Kasumi-1 (cell line): ENCODE results near the gene NPAS2.
A peak's percentile ranks its signal among the peaks of the same experiment; 100 is the strongest.

ENCODE experiments used
- DNase-seq, 2 experiments: peaks; one replicate each; lab custom pipeline; 2025; lab: John Stamatoyannopoulos, UW

The NPAS2 gene

DNA sequence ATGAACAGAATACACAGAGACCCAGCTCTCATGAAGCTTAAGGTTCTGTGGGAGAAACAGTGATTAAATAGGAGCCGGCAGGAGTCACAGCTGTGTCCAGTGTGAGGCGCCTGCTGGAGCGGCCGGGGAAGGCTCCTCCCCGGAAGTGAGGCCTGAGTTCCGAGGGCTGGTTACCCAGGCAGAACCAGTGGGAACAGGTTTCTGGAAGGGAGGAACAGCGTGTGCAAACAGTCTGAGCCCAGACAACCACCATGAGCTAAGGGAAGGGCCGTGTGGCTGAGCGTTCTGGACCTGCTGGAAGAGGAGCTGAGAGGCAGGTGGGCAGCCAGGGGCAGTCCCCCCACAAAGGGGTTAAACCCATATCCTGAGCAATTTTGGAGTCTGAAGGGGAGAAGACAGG, 26.0 kb upstream of the NPAS2 start:
- no peak for DNase-seq

GRCh38 chr2:100796499-100797100, 23.3 kb upstream of the NPAS2 start:
- no peak for DNase-seq

GRCh38 chr2:100799686-100800085, 20.3 kb upstream of the NPAS2 start:
- DNase-seq: no peak

- no peak for DNase-seq
Measured at GRCh38 chr2:100800915-100801314, 19.0 kb upstream of the NPAS2 start.

- no peak for DNase-seq
Measured at GRCh38 chr2:100801402-100801801, 18.5 kb upstream of the NPAS2 start.

DNA sequence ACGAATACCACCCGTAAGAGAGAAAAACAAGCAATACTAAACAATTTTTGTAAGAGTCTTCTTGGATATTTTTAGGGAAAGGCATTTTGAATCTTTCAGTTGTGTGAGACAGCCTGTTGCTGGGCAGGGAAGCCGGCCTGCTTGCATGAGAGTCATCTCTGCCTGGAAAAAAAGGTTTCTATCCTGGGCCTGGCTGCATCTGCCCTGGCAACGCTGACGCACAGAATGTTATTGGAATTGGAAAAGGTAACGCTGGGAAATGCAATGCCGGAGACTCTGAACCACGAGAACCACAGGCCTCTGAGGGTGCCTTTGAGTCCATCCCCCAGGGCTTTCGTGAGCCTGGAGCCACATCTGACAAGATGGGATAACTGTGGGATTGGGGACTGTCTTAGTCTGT, 17.9 kb upstream of the NPAS2 start:
- no peak for DNase-seq

DNA sequence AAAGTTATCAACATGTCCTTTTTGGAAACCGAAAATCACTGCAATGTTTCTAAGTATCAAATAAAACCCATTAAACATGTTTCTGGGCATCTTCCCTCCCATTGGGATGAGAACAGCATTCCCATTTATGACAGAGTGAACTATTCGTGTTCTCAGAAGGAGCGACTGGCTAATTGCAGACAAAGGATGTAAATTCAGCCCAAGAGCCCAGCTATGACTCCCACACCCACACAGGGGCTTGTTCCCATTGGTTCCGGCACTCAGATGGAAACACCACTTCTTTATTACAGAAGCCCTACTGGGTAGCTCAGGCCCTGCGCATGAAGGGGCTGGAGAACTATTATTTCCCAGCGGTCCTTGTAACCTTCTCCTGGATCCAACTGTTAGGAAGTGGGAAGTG, 16.6 kb upstream of the NPAS2 start:
- no peak for DNase-seq

DNA sequence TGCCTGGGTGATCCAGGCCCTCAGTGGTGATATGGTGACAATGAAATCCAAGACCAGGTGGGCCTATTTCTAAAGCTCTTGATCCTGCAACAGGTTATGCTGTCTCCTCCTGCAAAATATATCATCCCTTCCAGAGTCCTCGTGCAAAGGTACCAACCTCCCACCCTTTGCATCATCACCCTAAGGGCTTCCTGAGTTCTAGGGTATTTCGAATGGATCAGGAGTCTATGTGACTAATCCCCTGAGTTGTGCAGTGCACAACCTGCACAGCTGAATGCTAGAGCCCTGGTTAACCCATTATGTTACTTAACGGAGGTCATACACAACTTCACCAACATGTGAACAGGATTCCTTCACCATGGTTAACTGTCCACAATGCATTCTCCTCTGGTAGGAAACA, 13.4 kb upstream of the NPAS2 start:
- no peak for DNase-seq

DNA sequence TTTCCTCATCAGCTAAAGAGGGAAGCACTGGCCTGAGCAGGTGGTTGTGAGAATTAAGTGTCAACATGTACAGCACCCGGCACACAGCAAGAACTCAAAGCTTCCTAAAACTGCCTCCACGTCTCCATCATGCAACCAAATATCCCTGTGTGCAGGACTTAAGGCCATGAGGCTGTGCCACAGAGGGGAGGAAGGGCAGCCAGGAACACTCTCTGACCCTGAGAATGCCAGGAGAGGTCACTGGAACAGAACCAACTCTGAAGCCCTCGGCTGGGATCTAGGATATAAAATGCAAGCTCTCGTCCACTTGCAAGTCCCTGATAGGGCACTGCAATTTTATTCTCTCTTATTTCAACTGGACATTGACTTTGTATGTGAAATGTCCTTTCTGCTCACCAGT, 12.2 kb upstream of the NPAS2 start:
- no peak for DNase-seq

- DNase-seq: no peak
Measured at GRCh38 chr2:100808582-100808981, 11.4 kb upstream of the NPAS2 start.

GRCh38 chr2:100809506-100809905, 10.4 kb upstream of the NPAS2 start:
- DNase-seq: no peak

DNA sequence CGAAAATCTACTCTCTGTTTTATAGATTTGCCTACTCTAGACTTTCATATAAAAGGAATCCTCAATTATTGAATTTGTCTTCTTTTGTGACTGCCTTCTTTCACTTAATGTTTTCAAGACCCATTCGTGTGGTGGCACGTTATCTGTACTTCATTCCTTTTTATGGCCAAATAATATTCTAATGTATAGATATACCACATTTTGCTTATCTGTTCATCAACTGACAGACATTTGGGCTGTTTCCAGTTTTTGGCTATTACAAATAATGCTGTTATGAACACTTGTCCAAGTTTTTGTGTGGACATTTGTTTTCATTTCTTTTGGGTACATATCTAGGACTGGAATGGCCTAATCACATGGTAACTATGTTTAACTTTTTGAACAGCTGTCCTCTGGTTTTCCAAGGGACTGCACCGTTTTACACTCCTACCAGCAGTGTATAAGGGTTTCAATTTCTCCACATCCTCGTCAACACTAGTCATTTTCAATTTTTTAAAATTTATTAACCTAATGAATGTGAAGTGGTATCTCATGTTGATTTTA, 9.3 kb upstream of the NPAS2 start:
- DNase-seq: no peak

DNA sequence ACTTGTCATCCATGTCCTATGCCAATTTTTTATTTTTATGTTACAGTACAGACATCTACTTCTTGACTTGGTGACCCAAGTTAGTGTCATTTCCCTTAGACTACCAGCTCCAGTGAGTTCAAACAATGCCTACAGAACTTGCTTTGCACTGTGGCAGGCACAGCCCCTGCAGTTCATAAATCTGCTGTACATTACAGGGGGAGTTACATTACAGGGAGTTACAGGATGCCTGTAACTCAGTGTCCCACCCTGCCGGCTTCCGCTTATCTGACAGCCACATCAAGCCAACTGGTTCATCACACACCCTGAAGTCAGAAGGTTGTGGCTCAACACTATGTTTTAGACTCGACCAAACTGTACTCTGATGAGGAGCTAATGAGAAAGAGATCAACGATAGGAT, 7.8 kb upstream of the NPAS2 start:
- no peak for DNase-seq

DNA sequence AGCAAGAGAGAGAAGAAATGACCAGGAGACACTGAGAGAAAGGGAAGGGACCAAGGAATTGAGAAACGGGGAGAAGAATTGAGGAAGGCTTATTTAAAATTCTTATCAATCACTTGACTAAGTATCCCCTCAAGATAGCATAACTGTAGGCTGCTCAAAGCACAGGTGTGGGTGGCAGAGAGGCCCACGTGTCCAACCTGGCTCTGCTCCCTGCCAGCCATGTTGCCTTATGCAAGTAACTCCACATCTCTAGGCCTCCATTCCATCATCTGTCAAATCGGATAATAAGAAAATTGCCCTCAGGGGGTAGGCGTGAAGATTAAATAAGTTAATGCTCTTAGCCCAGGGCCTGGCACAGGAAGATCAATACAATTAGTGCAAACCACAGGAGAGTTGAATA, 7.4 kb upstream of the NPAS2 start:
- DNase-seq: no peak

- no peak for DNase-seq
Measured at GRCh38 chr2:100813527-100813926, 6.4 kb upstream of the NPAS2 start.

DNA sequence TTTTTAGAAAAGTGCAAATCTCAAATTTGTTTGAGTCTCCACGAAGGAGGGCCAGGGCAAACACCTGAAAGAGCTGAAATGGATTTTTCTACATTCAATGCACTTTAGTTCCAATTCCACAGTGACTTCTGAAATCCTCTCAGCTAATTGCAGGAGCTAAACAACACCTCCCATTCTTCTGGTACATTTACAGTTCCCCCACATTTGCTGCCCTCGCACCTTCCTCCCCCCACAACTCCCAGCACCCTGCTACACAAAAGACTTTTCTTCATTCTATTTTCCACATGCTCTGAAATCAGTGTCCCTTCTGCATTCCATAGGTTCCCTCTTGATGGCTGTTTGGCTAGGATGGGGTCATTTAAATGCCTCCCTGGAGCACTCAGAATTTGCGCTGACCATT, 5.9 kb upstream of the NPAS2 start:
- no peak for DNase-seq

GRCh38 chr2:100814453-100814852, 5.5 kb upstream of the NPAS2 start:
- DNase-seq: no peak

GRCh38 chr2:100817388-100817985, 2.5 kb upstream of the NPAS2 start:
- DNase-seq: no peak

- no peak for DNase-seq
Measured at GRCh38 chr2:100818003-100818605, 1.8 kb upstream of the NPAS2 start.

DNA sequence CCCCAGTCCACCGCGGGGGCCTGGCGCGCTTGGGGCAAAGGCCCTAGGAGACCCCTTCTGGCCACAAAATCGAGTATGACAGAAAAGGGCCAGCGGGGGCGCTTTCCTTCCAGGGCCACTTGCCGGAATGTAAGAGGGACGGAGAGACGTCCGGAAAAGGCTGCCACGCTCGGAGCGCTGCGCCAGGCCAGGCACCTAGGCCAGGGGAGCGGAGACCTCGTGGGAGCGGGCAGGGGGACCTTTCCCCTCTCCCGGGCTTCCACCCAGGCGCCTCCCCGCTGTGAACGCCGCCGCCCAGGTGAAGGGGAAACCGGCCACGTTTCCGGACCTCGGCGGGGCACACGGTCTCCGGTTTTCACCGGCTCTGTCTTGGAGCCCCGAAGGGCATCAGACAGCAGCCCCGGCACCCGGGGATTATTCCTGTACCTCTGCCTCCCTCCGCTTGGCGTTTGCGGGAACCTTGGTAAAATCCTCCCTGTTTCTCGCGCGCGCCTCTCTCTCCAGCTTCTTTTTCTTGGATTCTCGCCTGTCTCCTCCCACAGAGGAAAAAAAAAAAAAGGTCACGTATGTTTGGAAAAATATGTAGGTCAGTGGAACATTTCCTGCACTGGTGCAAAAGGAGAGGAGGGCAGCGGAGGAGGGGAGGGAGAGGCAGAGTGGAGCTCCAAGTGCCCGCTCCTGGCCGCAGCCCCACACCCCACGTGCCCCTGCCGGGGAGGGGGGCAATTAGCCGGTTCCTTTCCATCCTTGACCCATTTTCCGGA, 1.2 kb upstream of the NPAS2 start:
- peak in 1 of 2 experiments; percentile 9 for DNase-seq

GRCh38 chr2:100820273-100820522, 259 bp downstream of the NPAS2 start:
- no peak for DNase-seq

- no peak for DNase-seq
Measured at GRCh38 chr2:100820523-100821254, 750 bp downstream of the NPAS2 start.
